SK-N-SH treated with all-trans-retinoic acid at 6 μM for 48 hours (cell line): Measurements from ENCODE around the gene TMED5.
"Not testable (repeated sequence)": the region's sequence is repeated elsewhere in the genome, so short reads cannot be mapped to it uniquely, and the experiment has no call there.

Experiments used
- ATAC-seq: fragments of 200-7000 bp; cut with Tn5 transposase; 3 replicates; pipeline ENCODE4 v1.9.1; 2020; ENCODE audit warnings: mild to moderate bottlenecking, moderate library complexity
- ARNTL ChIP-seq: fragments of 450-650 bp; formaldehyde crosslinking; IDR thresholded peaks from 2 replicates; pipeline ENCODE4 v1.5.0; 2020; ENCODE audit warnings: low read depth, mild to moderate bottlenecking, moderate library complexity, borderline replicate concordance
- CREB5 ChIP-seq: fragments of 250-450 bp; sonication (Bioruptor Pico); IDR thresholded peaks from 2 replicates; pipeline ENCODE4 v1.5.1; 2020; ENCODE audit warnings: low read depth, mild to moderate bottlenecking, moderate library complexity
- CSDC2 ChIP-seq: fragments of 250-450 bp; sonication (Bioruptor Pico); IDR thresholded peaks from 2 replicates; pipeline ENCODE4 v1.5.0; 2020; ENCODE audit warnings: mild to moderate bottlenecking, moderate library complexity
- ESRRG ChIP-seq: fragments of 250-450 bp; sonication (Bioruptor Pico); IDR thresholded peaks from 2 replicates; pipeline ENCODE4 v1.6.1; 2021; ENCODE audit warnings: mild to moderate bottlenecking
- GLIS3 ChIP-seq: fragments of 250-450 bp; sonication (Bioruptor Pico); IDR thresholded peaks from 2 replicates; pipeline ENCODE4 v1.5.0; 2020; ENCODE audit warnings: mild to moderate bottlenecking, moderate library complexity
- ISL1 ChIP-seq: fragments of 250-450 bp; sonication (Bioruptor Pico); IDR thresholded peaks from 2 replicates; pipeline ENCODE4 v2.1.2; 2022; ENCODE audit warnings: mild to moderate bottlenecking, moderate library complexity
- OSR1 ChIP-seq: fragments of 250-450 bp; sonication (Bioruptor Pico); IDR thresholded peaks from 2 replicates; pipeline ENCODE4 v1.8.0; 2022; ENCODE audit warnings: moderate library complexity, mild to moderate bottlenecking, inconsistent platforms
- PPARA ChIP-seq: fragments of 250-450 bp; sonication (Bioruptor Pico); IDR thresholded peaks from 2 replicates; pipeline ENCODE4 v1.5.0; 2020; ENCODE audit warnings: mild to moderate bottlenecking, borderline replicate concordance
- RARB ChIP-seq: fragments of 250-450 bp; sonication (Bioruptor Pico); IDR thresholded peaks from 2 replicates; pipeline ENCODE4 v1.8.0; 2021; ENCODE audit warnings: mild to moderate bottlenecking, moderate library complexity
- SNAI2 ChIP-seq: fragments of 250-450 bp; sonication (Bioruptor Pico); IDR thresholded peaks from 2 replicates; pipeline ENCODE4 v1.5.0; 2020; ENCODE audit warnings: mild to moderate bottlenecking, moderate library complexity
- TCF4 ChIP-seq: fragments of 250-450 bp; sonication (Bioruptor Pico); IDR thresholded peaks from 2 replicates; pipeline ENCODE4 v1.8.0; 2021; ENCODE audit warnings: mild to moderate bottlenecking, moderate library complexity, borderline replicate concordance
- TOX ChIP-seq: fragments of 250-450 bp; sonication (Bioruptor Pico); IDR thresholded peaks from 2 replicates; pipeline ENCODE4 v1.8.0; 2021; ENCODE audit warnings: mild to moderate bottlenecking, moderate library complexity, borderline replicate concordance
- ZC3H10 ChIP-seq: fragments of 250-450 bp; sonication (Bioruptor Pico); IDR thresholded peaks from 2 replicates; pipeline ENCODE4 v1.5.1; 2021; ENCODE audit warnings: mild to moderate bottlenecking, moderate library complexity
- ZNF70 ChIP-seq: fragments of 450-650 bp; formaldehyde crosslinking; IDR thresholded peaks from 2 replicates; pipeline ENCODE4 v1.5.0; 2020; ENCODE audit warnings: mild to moderate bottlenecking, moderate library complexity
- ZNF8 ChIP-seq: fragments of 450-650 bp; formaldehyde crosslinking; IDR thresholded peaks from 2 replicates; pipeline ENCODE4 v1.5.0; 2020; ENCODE audit warnings: mild to moderate bottlenecking, moderate library complexity
- TF ChIP-seq, protein P1 (sequence below): fragments of 250-450 bp; sonication (Bioruptor Pico); IDR thresholded peaks from 2 replicates; pipeline ENCODE4 v1.8.0; 2020; ENCODE audit warnings: mild to moderate bottlenecking, moderate library complexity, borderline replicate concordance
- TF ChIP-seq, protein P2 (sequence below): fragments of 250-450 bp; sonication (Bioruptor Pico); IDR thresholded peaks from 2 replicates; pipeline ENCODE4 v1.5.1; 2021; ENCODE audit warnings: mild to moderate bottlenecking, moderate library complexity
- TF ChIP-seq, protein P3 (sequence below): fragments of 250-450 bp; sonication (Bioruptor Pico); IDR thresholded peaks from 2 replicates; pipeline ENCODE4 v1.8.0; 2021; ENCODE audit warnings: low read depth, mild to moderate bottlenecking, moderate library complexity, borderline replicate concordance

TMED5 gene

GRCh38 chr1:93177991-93178390 is 2.2 kb downstream of the TMED5 start (continued):
- TF ChIP-seq TCF4 (CRISPR knock-in tag) (no peak), RARB (CRISPR knock-in tag) (no peak), PPARA (CRISPR knock-in tag) (no peak)

DNA sequence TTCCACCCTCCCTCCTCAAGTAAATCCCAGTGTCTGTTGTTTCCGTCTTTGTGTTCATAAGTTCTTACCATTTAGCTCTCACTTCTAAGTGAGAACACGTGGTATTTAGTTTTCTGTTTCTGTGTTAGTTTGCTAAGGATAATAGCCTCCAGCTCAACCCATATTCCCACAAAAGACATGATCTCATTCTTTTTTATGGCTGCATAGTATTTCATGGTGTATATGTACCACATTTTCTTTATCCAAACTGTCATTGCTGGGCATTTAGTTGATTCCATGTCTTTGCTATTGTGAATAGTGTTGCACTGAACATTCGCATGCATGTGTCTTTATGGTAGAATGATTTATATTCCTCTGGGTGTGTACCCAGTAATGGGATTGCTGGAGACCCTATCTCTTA is 5.6 kb downstream of the TMED5 start:
- peak; percentile 86 for TF ChIP-seq ZNF8
- ATAC-seq, result not testable (repeated sequence)

DNA sequence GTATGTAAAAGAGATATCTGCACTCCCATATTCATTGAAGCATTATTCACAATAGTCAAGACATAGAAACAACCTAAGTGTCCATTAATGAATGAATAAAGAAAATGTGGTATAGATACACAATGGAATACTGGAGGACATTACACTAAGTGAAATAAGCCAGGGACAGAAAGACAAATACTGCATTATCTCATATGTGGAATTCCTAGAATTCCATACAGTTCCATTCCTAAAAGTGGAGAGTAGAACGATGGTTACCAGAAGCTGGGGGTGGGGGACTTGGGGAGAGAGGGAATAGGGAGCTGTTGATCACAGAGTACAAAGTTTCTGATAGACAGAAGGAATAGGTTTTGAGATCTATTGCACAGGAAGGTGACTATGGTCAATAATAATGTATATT is 7.4 kb downstream of the TMED5 start:
- TF ChIP-seq TOX (no peak), TCF4 (CRISPR knock-in tag) (peak; percentile 57; the same call in 1 of the 2 replicates), ISL1 (CRISPR knock-in tag) (peak; percentile 96), GLIS3 (peak; percentile 75; the same call in 1 of the 2 replicates), ESRRG (CRISPR knock-in tag) (peak; percentile 42; the same call in 1 of the 2 replicates), OSR1 (CRISPR knock-in tag) (no peak), CREB5 (CRISPR knock-in tag) (peak; percentile 60; the same call in 1 of the 2 replicates)
- TF ChIP-seq, protein P1, sequence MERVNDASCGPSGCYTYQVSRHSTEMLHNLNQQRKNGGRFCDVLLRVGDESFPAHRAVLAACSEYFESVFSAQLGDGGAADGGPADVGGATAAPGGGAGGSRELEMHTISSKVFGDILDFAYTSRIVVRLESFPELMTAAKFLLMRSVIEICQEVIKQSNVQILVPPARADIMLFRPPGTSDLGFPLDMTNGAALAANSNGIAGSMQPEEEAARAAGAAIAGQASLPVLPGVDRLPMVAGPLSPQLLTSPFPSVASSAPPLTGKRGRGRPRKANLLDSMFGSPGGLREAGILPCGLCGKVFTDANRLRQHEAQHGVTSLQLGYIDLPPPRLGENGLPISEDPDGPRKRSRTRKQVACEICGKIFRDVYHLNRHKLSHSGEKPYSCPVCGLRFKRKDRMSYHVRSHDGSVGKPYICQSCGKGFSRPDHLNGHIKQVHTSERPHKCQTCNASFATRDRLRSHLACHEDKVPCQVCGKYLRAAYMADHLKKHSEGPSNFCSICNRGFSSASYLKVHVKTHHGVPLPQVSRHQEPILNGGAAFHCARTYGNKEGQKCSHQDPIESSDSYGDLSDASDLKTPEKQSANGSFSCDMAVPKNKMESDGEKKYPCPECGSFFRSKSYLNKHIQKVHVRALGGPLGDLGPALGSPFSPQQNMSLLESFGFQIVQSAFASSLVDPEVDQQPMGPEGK (CRISPR knock-in tag), result peak; percentile 72; the same call in 1 of the 2 replicates
- TF ChIP-seq, all 23 proteins: peak for 6
- ATAC-seq, result peak; percentile 81

DNA sequence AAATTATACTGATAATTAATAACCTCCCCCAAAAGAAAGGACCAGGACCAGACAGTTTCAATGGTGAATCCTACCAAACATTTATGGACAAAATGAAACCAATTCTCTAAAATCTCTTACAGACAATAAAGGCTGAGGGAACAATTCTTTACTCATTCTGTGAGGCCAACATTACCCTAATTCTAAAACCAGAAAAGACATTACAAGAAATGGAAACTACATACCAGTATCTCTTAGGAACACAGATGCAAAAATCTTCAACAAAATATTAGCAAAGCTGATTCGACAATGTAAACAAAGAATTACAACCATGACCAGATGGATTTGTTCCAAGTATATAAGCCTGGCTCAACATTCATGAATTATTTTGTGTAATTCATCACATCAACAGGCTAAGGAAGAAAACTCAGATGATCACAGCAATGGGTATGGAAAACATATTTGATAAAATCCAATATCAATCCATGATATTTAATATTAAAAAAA is 8.6 kb downstream of the TMED5 start:
- ATAC-seq, result no peak
- TF ChIP-seq ISL1 (CRISPR knock-in tag) (no peak), SNAI2 (no peak)

DNA sequence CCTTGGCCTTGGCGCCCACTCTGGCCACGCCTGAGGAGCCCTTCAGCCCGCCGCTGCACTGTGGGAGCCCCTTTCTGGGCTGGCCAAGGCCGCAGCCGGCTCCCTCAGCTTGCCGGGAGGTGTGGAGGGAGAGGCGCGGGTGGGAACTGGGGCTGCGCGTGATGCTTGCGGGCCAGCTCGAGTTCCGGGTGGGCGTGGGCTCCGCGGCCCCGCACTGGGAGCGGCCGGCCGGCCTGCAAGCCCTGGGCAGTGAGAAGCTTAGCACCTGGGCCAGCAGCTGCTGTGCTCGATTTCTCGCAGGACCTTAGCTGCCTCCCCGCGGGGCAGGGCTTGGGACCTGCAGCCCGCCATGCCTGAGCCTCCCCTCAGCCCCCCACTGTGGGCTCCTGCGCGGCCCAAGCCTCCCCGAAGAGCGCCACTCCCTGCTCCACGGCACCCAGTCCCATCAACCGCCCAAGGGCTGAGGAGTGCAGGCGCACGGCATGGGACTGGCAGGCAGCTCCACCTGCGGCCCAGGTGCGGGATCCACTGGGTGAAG is 10.0 kb downstream of the TMED5 start:
- ATAC-seq, result not testable (repeated sequence)

DNA sequence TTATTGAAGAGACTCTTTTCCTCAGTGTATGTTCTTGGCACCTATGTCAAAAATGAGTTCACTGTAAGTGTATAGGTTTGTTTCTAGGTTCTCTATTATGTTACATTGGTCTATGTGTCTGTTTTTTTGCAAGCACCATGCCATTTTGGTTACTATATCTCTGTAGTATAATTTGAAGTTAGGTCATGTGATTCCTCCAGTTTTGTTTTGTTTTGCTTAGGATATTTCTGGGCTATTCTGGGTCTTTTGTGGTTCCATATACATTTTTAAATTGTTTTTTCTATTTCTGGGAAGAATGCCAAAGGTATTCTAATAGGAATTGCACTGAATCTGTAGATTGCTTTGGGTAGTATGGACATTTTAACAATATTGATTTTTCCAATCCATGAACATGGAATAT is 13.2 kb downstream of the TMED5 start:
- TF ChIP-seq CSDC2 (CRISPR knock-in tag), result no peak
- no peak for TF ChIP-seq ESRRG (CRISPR knock-in tag)
- no peak for TF ChIP-seq ZC3H10
- TF ChIP-seq, protein P1 (CRISPR knock-in tag), result no peak
- no peak for TF ChIP-seq ARNTL (CRISPR knock-in tag)
- TF ChIP-seq PPARA (CRISPR knock-in tag), result no peak
- no peak for TF ChIP-seq CREB5 (CRISPR knock-in tag)
- TF ChIP-seq, protein P2, sequence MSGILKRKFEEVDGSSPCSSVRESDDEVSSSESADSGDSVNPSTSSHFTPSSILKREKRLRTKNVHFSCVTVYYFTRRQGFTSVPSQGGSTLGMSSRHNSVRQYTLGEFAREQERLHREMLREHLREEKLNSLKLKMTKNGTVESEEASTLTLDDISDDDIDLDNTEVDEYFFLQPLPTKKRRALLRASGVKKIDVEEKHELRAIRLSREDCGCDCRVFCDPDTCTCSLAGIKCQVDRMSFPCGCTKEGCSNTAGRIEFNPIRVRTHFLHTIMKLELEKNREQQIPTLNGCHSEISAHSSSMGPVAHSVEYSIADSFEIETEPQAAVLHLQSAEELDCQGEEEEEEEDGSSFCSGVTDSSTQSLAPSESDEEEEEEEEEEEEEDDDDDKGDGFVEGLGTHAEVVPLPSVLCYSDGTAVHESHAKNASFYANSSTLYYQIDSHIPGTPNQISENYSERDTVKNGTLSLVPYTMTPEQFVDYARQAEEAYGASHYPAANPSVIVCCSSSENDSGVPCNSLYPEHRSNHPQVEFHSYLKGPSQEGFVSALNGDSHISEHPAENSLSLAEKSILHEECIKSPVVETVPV (CRISPR knock-in tag), result no peak
- no peak for TF ChIP-seq OSR1 (CRISPR knock-in tag)
- TF ChIP-seq, protein P3, sequence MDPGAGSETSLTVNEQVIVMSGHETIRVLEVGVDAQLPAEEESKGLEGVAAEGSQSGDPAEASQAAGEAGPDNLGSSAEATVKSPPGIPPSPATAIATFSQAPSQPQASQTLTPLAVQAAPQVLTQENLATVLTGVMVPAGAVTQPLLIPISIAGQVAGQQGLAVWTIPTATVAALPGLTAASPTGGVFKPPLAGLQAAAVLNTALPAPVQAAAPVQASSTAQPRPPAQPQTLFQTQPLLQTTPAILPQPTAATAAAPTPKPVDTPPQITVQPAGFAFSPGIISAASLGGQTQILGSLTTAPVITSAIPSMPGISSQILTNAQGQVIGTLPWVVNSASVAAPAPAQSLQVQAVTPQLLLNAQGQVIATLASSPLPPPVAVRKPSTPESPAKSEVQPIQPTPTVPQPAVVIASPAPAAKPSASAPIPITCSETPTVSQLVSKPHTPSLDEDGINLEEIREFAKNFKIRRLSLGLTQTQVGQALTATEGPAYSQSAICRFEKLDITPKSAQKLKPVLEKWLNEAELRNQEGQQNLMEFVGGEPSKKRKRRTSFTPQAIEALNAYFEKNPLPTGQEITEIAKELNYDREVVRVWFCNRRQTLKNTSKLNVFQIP (CRISPR knock-in tag), result no peak
- TF ChIP-seq RARB (CRISPR knock-in tag), result no peak
- no peak for TF ChIP-seq ISL1 (CRISPR knock-in tag)
- TF ChIP-seq ZNF70 (CRISPR knock-in tag), result no peak
- no peak for ATAC-seq

DNA sequence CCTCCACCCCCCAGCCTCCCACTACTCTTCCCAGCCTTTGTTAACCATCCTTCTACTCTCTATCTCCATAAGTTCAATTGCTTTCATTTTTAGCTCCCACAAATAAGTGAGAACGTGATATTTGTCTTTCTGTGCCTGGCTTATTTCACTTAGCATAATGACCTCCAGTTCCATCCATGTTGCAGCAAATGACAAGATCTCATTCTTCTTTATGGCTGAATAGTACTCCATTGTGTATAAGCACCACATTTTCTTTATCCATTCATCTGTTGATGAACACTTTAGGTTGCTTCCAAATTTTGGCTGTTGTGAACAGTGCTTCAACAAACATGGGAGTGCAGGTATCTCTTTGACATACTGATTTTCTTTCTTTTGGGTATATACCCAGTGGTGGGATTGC is 14.3 kb downstream of the TMED5 start:
- ATAC-seq, result not testable (repeated sequence)
